Measurements from ENCODE around the gene TBC1D4. TPM values are rescaled to one million over a fixed set of nuclear protein-coding genes. Genes with fewer than 3 reads are reported as not detected.

TBC1D4 gene
- total and polyA plus RNA-seq, 2 experiments from 2014 or later, result 18.7 to 38.2 TPM

DNA sequence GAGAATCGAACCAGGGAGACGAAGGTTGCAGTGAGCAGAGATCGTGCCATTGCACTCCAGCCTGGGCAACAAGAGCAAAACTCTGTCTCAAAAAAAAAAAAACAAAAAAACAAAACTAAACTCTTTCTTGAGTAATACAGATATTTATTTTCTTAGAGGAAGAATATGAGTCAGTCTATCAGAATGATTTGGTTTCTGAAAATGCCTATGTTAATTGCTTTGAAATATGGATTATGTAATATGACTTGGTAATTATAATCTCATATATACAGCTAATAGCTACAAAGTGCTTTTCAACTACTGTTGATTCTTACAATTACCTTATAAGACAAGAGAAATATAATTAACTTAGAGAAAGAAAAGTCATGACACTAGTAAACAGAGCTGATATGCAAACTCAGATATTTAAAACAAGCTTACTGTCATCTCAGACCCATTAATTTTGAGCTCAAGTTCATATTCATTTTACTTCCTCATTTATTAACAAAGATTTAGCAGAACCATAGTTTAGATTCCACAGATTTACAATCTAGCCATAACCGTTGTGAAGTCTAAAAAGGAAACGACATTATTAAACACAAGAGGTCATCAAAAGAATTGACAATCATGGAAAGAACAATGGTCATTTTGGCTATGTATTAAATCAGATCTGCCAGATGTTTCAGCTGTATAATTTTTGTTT, 88.0 kb downstream of the TBC1D4 start:
- Histone ChIP-seq H4K20me1 (replicated peaks; ENCODE audit: insufficient read depth) (no peaks in the 10 kb centered on the region; the same call in 1 of the 2 replicates), H2AFZ (no peak overlapping the region), H3K27me3 (ENCODE audit: insufficient read depth) (no peaks in the 10 kb centered on the region), H3K9me2 (ENCODE audit: insufficient read depth) (no peaks in the 10 kb centered on the region), H3K36me3 (ENCODE audit: insufficient read depth) (no peaks in the 10 kb centered on the region), H3K4me2 (no peak overlapping the region), H3K4me1 (ENCODE audit: insufficient read depth) (no peaks in the 10 kb centered on the region), H3K27ac (ENCODE audit: low read depth) (no peak overlapping the region), H3K4me3 (no peak overlapping the region), H3F3A (replicated peaks; ENCODE audit: low read depth) (no peaks in the 10 kb centered on the region), H3K79me2 (replicated peaks; ENCODE audit: insufficient read depth) (peaks cover 21% of the 10 kb centered on the region; the same call in 1 of the 2 replicates)
- TF ChIP-seq STAT1 (IDR thresholded peaks at IDR 0.05; ENCODE audit: unreplicated experiment) (no peak), EZH2phosphoT487 (IDR thresholded peaks at IDR 0.05; ENCODE audit: unreplicated experiment) (no peak), ZNF331 (CRISPR knock-in tag; IDR thresholded peaks at IDR 0.05; ENCODE audit: low read depth) (no peak), POLR2AphosphoS5 (IDR thresholded peaks at IDR 0.05; ENCODE audit: low read depth) (no peak), CREB1 (CRISPR knock-in tag; IDR thresholded peaks at IDR 0.05; ENCODE audit: low read depth) (no peak), CTCF (conservative IDR thresholded peaks at IDR 0.05; ENCODE audit: low read depth in 2 of 2) (no peak), JUNB (IDR thresholded peaks at IDR 0.05; ENCODE audit: unreplicated experiment) (no peak), NANOG (IDR thresholded peaks at IDR 0.05; ENCODE audit: borderline replicate concordance) (no peak)
- TF ChIP-seq, protein P1, sequence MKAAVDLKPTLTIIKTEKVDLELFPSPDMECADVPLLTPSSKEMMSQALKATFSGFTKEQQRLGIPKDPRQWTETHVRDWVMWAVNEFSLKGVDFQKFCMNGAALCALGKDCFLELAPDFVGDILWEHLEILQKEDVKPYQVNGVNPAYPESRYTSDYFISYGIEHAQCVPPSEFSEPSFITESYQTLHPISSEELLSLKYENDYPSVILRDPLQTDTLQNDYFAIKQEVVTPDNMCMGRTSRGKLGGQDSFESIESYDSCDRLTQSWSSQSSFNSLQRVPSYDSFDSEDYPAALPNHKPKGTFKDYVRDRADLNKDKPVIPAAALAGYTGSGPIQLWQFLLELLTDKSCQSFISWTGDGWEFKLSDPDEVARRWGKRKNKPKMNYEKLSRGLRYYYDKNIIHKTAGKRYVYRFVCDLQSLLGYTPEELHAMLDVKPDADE (IDR thresholded peaks at IDR 0.05), result no peak
- TF ChIP-seq, protein P2, sequence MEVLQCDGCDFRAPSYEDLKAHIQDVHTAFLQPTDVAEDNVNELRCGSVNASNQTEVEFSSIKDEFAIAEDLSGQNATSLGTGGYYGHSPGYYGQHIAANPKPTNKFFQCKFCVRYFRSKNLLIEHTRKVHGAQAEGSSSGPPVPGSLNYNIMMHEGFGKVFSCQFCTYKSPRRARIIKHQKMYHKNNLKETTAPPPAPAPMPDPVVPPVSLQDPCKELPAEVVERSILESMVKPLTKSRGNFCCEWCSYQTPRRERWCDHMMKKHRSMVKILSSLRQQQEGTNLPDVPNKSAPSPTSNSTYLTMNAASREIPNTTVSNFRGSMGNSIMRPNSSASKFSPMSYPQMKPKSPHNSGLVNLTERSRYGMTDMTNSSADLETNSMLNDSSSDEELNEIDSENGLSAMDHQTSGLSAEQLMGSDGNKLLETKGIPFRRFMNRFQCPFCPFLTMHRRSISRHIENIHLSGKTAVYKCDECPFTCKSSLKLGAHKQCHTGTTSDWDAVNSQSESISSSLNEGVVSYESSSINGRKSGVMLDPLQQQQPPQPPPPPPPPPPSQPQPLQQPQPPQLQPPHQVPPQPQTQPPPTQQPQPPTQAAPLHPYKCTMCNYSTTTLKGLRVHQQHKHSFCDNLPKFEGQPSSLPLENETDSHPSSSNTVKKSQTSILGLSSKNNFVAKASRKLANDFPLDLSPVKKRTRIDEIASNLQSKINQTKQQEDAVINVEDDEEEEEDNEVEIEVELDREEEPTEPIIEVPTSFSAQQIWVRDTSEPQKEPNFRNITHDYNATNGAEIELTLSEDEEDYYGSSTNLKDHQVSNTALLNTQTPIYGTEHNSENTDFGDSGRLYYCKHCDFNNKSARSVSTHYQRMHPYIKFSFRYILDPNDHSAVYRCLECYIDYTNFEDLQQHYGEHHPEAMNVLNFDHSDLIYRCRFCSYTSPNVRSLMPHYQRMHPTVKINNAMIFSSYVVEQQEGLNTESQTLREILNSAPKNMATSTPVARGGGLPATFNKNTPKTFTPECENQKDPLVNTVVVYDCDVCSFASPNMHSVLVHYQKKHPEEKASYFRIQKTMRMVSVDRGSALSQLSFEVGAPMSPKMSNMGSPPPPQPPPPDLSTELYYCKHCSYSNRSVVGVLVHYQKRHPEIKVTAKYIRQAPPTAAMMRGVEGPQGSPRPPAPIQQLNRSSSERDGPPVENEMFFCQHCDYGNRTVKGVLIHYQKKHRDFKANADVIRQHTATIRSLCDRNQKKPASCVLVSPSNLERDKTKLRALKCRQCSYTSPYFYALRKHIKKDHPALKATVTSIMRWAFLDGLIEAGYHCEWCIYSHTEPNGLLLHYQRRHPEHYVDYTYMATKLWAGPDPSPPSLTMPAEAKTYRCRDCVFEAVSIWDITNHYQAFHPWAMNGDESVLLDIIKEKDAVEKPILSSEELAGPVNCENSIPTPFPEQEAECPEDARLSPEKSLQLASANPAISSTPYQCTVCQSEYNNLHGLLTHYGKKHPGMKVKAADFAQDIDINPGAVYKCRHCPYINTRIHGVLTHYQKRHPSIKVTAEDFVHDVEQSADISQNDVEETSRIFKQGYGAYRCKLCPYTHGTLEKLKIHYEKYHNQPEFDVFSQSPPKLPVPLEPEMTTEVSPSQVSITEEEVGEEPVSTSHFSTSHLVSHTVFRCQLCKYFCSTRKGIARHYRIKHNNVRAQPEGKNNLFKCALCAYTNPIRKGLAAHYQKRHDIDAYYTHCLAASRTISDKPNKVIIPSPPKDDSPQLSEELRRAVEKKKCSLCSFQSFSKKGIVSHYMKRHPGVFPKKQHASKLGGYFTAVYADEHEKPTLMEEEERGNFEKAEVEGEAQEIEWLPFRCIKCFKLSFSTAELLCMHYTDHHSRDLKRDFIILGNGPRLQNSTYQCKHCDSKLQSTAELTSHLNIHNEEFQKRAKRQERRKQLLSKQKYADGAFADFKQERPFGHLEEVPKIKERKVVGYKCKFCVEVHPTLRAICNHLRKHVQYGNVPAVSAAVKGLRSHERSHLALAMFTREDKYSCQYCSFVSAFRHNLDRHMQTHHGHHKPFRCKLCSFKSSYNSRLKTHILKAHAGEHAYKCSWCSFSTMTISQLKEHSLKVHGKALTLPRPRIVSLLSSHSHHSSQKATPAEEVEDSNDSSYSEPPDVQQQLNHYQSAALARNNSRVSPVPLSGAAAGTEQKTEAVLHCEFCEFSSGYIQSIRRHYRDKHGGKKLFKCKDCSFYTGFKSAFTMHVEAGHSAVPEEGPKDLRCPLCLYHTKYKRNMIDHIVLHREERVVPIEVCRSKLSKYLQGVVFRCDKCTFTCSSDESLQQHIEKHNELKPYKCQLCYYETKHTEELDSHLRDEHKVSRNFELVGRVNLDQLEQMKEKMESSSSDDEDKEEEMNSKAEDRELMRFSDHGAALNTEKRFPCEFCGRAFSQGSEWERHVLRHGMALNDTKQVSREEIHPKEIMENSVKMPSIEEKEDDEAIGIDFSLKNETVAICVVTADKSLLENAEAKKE (CRISPR knock-in tag; IDR thresholded peaks at IDR 0.05), result no peak
- DNase-seq (ENCODE audit: low spot score) (no peak), ATAC-seq (no peak)
- no peaks in the 10 kb centered on the region for H3K27me3 Mint-ChIP-seq (ENCODE audit: insufficient read depth, low read depth, poor library complexity)
- H3K27ac Mint-ChIP-seq, result no peak overlapping the region
- H3K4me3 Mint-ChIP-seq, result no peak overlapping the region
- peaks cover 4% of the 10 kb centered on the region; the same call in 1 of the 3 replicates for H3K4me1 Mint-ChIP-seq
- H3K9me3 Mint-ChIP-seq, result no peaks in the 10 kb centered on the region; the same call in 2 of the 3 replicates
- H3K36me3 Mint-ChIP-seq (ENCODE audit: low read depth), result no peaks in the 10 kb centered on the region
